Thymus (tissue), 11 donors: ENCODE results near the gene S100A2. TPM values are rescaled to one million over a fixed set of nuclear protein-coding genes. Genes with fewer than 3 reads are reported as not detected.
"Not testable (repeated sequence)": the region's sequence is repeated elsewhere in the genome, so short reads cannot be mapped to it uniquely, and the experiment has no call there.

Experiments
- DNase-seq, 9 donors: peaks; one replicate each; pipeline ENCODE4 v3.0.0-alpha.2; 2013; ENCODE audit warnings: low spot score in 9 of 9, low read depth in 6 of 9, missing footprints in 1 of 9
- H3K27ac ChIP-seq, 2 donors: one replicate each; pipeline ENCODE4 v1.5.1; 2013; ENCODE audit warnings: control low read depth in 1 of 2, low read depth in 1 of 2, low read length in 1 of 2, mild to moderate bottlenecking in 1 of 2, moderate library complexity in 1 of 2
- H3K27me3 ChIP-seq, 2 donors: one replicate each; pipeline ENCODE4 v1.5.1; 2013; ENCODE audit warnings: low read length in 1 of 2; ENCODE audit not compliant: control insufficient read depth in 2 of 2, insufficient read depth in 1 of 2
- H3K36me3 ChIP-seq, 2 donors: one replicate each; pipeline ENCODE4 v1.5.1; 2013; ENCODE audit warnings: low read length in 1 of 2, mild to moderate bottlenecking in 1 of 2, moderate library complexity in 1 of 2; ENCODE audit not compliant: control insufficient read depth in 2 of 2, insufficient read depth in 2 of 2
- H3K4me1 ChIP-seq, 2 donors: one replicate each; pipeline ENCODE4 v1.5.1; 2013; ENCODE audit warnings: low read length in 2 of 2; ENCODE audit not compliant: control insufficient read depth in 2 of 2, insufficient read depth in 2 of 2
- H3K4me3 ChIP-seq, 2 donors: one replicate each; pipeline ENCODE4 v1.5.1; 2013; ENCODE audit warnings: low read length in 2 of 2, control low read depth in 1 of 2, mild to moderate bottlenecking in 1 of 2
- H3K9me3 ChIP-seq, 2 donors: one replicate each; pipeline ENCODE4 v1.5.1; 2013; ENCODE audit warnings: low read length in 1 of 2, mild to moderate bottlenecking in 1 of 2; ENCODE audit not compliant: control insufficient read depth in 2 of 2, insufficient read depth in 1 of 2
- WGBS: extraction: QIAGEN DNeasy Blood & Tissue Kit; methylation state at CpG from one replicate; pipeline ENCODE4 v1.1.7; 2013; 5-methylcytosine and 5-hydroxymethylcytosine counted together
- polyA plus RNA-seq: library from polyadenylated mRNA; stranded (reverse); fragments of 200-250 nt; gene quantifications from one replicate; pipeline ENCODE4 v1.2.3, GENCODE V29; 2013
- total RNA-seq: library from RNA; stranded (reverse); fragments of 120-200 nt; gene quantifications from one replicate; pipeline ENCODE4 v1.2.4, GENCODE V29; 2013
- donor health status: healthy.

The S100A2 gene
- total and polyA plus RNA-seq, 2 donors: 9.8 to 93.5 TPM

DNA sequence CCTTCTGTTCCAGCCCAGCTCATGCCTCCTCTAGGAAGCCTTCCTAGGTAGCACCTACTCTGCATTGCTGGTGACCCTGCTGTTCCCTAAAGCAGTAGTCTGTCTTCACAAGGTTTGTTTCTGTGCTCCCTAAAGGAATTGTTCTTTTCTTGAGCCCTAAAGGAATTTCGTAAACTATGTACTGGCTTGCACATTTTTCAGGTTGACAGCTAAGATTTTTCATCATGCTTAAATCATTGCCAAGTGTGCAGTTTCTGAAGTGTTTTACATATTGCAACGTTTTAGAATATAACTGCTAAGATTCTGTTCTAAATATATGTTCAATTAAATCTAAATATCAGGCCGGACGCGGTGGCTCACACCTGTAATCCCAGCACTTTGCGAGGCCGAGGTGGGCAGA is 34.2 kb upstream of the S100A2 start:
- Histone ChIP-seq H3K36me3 (no peaks in the 10 kb centered on the region), H3K4me3 (no peak overlapping the region), H3K27ac (no peak overlapping the region), H3K4me1 (peaks cover 16 to 40% of the 10 kb centered on the region in 2 donors), H3K27me3 (no peaks in the 10 kb centered on the region), H3K9me3 (peaks cover 0 to 3% of the 10 kb centered on the region in 2 donors)
- DNase-seq: no peak
- 95% methylated on average over 7 of the region's 7 CpGs for WGBS

DNA sequence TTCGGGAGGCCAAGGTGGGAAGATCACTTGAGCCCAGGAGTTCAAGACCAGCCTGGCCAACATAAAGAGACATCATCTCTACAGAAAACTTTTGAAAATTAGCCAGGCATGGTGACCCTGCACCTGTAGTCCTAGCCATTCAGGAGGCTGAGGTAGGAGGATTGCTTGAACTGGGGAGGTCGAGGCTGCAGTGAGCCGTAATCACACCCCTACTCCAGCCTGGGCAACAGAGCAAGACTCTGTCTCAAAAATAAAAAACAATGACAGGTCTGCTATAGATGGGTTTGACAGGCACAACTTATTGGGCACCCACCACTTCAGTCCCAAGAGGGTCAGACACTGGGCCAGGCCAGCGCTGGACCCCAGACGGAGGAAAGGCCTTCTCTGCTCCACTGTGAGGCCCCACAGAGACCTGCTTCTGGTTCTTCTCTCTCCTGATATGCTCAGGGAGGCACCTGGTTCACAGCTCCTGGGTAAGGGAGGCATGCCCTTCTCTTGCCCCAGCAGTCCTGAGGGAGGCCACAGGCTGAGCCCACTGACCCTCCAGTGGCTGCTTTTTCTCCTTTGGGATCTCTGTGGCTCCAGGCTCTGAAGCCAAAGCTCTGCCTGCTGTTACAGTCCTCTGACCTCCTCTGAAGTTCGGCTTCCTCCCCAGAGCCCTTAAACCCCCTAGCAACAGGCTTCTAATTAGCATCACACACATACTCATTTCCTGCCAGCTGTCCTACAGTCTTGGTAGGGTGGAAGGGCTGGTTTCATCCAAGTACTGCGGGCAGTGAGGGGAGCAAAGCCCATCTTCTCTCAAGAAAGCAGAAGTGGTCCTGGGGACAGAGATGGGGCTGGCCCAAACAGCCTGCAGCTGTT is 32.9 kb upstream of the S100A2 start:
- Histone ChIP-seq H3K4me1 (peaks cover 16 to 40% of the 10 kb centered on the region in 2 donors), H3K9me3 (peaks cover 0 to 3% of the 10 kb centered on the region in 2 donors), H3K36me3 (no peaks in the 10 kb centered on the region), H3K27me3 (no peaks in the 10 kb centered on the region), H3K27ac (peak overlapping the region; percentile 91 to 98), H3K4me3 (no peak overlapping the region)
- peak; percentile 50 to 88 (median 63) for DNase-seq
- 52% methylated on average over 7 of the region's 7 CpGs for WGBS

- Histone ChIP-seq H3K4me1 (peaks cover 16 to 34% of the 10 kb centered on the region in 2 donors), H3K27me3 (no peaks in the 10 kb centered on the region), H3K27ac (peak overlapping the region; percentile 79 to 98), H3K36me3 (no peaks in the 10 kb centered on the region), H3K4me3 (no peak overlapping the region), H3K9me3 (no peaks in the 10 kb centered on the region)
- DNase-seq: peak in 5 of 9 donors; percentile 24 to 71 (median 38)
- 79% methylated on average over 6 of the region's 6 CpGs for WGBS
Measured at GRCh38 chr1:153597206-153597605, 31.6 kb upstream of the S100A2 start.

DNA sequence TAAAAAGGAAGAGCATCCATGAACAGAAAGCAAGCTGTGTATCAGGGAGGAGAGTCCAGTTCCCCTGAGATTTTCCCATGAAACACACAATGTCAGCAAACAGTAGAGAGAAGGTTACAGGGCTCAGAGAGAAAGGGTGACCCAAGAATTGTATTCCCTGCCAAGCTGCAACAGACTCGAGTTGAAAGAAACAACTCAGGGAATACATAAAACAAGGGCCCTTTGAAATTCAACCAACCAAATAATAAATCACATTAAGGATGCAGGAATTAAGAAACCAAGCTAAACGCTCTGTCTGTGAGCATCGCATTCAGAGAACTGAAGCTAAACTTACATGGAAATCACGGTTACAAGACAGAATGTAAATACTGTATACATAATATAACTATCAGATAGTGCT is 27.1 kb upstream of the S100A2 start:
- no peak overlapping the region for H3K4me3 ChIP-seq
- no peak overlapping the region for H3K27ac ChIP-seq
- H3K27me3 ChIP-seq: no peaks in the 10 kb centered on the region
- no peak for DNase-seq
- WGBS: 89% methylated on average over 4 of the region's 4 CpGs
- no peaks in the 10 kb centered on the region for H3K9me3 ChIP-seq
- H3K4me1 ChIP-seq: peaks cover 6 to 12% of the 10 kb centered on the region in 2 donors
- no peaks in the 10 kb centered on the region for H3K36me3 ChIP-seq

DNA sequence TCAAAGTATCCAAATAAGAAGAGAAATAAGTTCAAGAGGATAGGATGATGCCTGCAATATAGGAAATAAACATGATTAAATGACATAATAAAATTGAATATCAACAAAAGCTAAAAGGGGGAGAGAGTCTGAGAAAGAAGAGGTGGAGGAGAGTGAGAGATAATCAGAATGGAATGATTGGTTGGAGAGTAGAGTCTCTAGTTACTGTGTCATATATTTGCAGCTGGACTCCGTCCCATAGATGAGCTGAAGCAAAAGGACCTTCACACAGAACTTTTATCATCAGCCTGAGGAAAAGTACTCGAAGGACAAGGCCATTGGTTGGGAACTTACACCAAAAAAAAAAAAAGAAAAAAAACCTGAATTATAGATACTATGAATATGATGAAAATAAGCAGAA is 22.8 kb upstream of the S100A2 start:
- DNase-seq: no peak
- Histone ChIP-seq H3K4me1 (no peaks in the 10 kb centered on the region), H3K27ac (no peak overlapping the region), H3K9me3 (no peaks in the 10 kb centered on the region), H3K4me3 (no peak overlapping the region), H3K27me3 (no peaks in the 10 kb centered on the region), H3K36me3 (no peaks in the 10 kb centered on the region)
- 98% methylated on average over 2 of the region's 2 CpGs for WGBS

- H3K27ac ChIP-seq, H3K4me1 ChIP-seq, H3K36me3 ChIP-seq, H3K27me3 ChIP-seq, H3K4me3 ChIP-seq, H3K9me3 ChIP-seq, DNase-seq: not testable (repeated sequence)
- WGBS: 97% methylated on average over 10 of the region's 10 CpGs
Measured at GRCh38 chr1:153588033-153588432, 22.4 kb upstream of the S100A2 start.

- H3K27me3 ChIP-seq: no peaks in the 10 kb centered on the region
- 90% methylated on average over 5 of the region's 5 CpGs for WGBS
- DNase-seq: no peak
- no peaks in the 10 kb centered on the region for H3K9me3 ChIP-seq
- no peak overlapping the region for H3K27ac ChIP-seq
- no peak overlapping the region for H3K4me3 ChIP-seq
- H3K36me3 ChIP-seq: no peaks in the 10 kb centered on the region
- H3K4me1 ChIP-seq: no peaks in the 10 kb centered on the region
Measured at GRCh38 chr1:153587314-153587713, 21.7 kb upstream of the S100A2 start.

GRCh38 chr1:153586347-153586746 is 20.7 kb upstream of the S100A2 start:
- 88% methylated on average over 1 of the region's 1 CpG for WGBS
- H3K27ac ChIP-seq: no peak overlapping the region
- no peak for DNase-seq

GRCh38 chr1:153585006-153585405 is 19.4 kb upstream of the S100A2 start:
- Histone ChIP-seq H3K27me3 (no peaks in the 10 kb centered on the region), H3K27ac (no peak overlapping the region), H3K4me1 (no peaks in the 10 kb centered on the region), H3K9me3 (no peaks in the 10 kb centered on the region), H3K36me3 (no peaks in the 10 kb centered on the region), H3K4me3 (no peak overlapping the region)
- WGBS: 98% methylated on average over 1 of the region's 1 CpG
- DNase-seq: no peak

More at GRCh38 chr1:153586347-153586746, 20.7 kb upstream of the S100A2 start:
- no peak overlapping the region for H3K4me3 ChIP-seq
- no peaks in the 10 kb centered on the region for H3K27me3 ChIP-seq
- H3K9me3 ChIP-seq: no peaks in the 10 kb centered on the region
- no peaks in the 10 kb centered on the region for H3K4me1 ChIP-seq
- H3K36me3 ChIP-seq: no peaks in the 10 kb centered on the region
